ENCODE measurements around the gene SPATA20.

The SPATA20 gene

GRCh38 chr17:50559674-50560184 is 12.8 kb downstream of the SPATA20 start:
- no peak for DNase-seq (ENCODE audit: low spot score)

GRCh38 chr17:50560185-50560824 is 13.3 kb downstream of the SPATA20 start, which contains the start of gene CACNA1G:
Gene CACNA1G (plus strand): TSS chr17:50560715. CDS start chr17:50561460, 745 bp downstream.
- DNase-seq (ENCODE audit: low spot score): no peak

GRCh38 chr17:50560931-50561745 is 14.2 kb downstream of the SPATA20 start:
- DNase-seq (ENCODE audit: low spot score): no peak

GRCh38 chr17:50561746-50562141 is 14.8 kb downstream of the SPATA20 start:
- no peak for DNase-seq (ENCODE audit: low spot score)

GRCh38 chr17:50562242-50563091 is 15.5 kb downstream of the SPATA20 start:
- no peak for DNase-seq (ENCODE audit: low spot score)

GRCh38 chr17:50563092-50563511 is 16.1 kb downstream of the SPATA20 start:
- no peak for DNase-seq (ENCODE audit: low spot score)

GRCh38 chr17:50564916-50565315 is 17.9 kb downstream of the SPATA20 start:
- DNase-seq (ENCODE audit: low spot score): no peak

- peak; percentile 24 for DNase-seq (ENCODE audit: low spot score)
Measured at GRCh38 chr17:50565402-50566350, 18.7 kb downstream of the SPATA20 start.

- DNase-seq (ENCODE audit: low spot score): no peak
Measured at GRCh38 chr17:50566886-50567285, 19.9 kb downstream of the SPATA20 start.

GRCh38 chr17:50568659-50569058 is 21.7 kb downstream of the SPATA20 start:
- no peak for DNase-seq (ENCODE audit: low spot score)

- no peak for DNase-seq (ENCODE audit: low spot score)
Measured at GRCh38 chr17:50569592-50569991, 22.6 kb downstream of the SPATA20 start.

GRCh38 chr17:50570032-50570431 is 23.1 kb downstream of the SPATA20 start:
- no peak for DNase-seq (ENCODE audit: low spot score)

GRCh38 chr17:50570528-50570927 is 23.6 kb downstream of the SPATA20 start:
- no peak for DNase-seq (ENCODE audit: low spot score)

GRCh38 chr17:50571681-50572080 is 24.7 kb downstream of the SPATA20 start:
- DNase-seq (ENCODE audit: low spot score): no peak

- DNase-seq (ENCODE audit: low spot score): no peak
Measured at GRCh38 chr17:50572541-50572940, 25.6 kb downstream of the SPATA20 start.

GRCh38 chr17:50573866-50574611 is 27.1 kb downstream of the SPATA20 start:
- DNase-seq (ENCODE audit: low spot score): no peak

- DNase-seq (ENCODE audit: low spot score): no peak
Measured at GRCh38 chr17:50575581-50576210, 28.7 kb downstream of the SPATA20 start.

- no peak for DNase-seq (ENCODE audit: low spot score)
Measured at GRCh38 chr17:50576864-50577263, 29.9 kb downstream of the SPATA20 start.

GRCh38 chr17:50577451-50577954 is 30.5 kb downstream of the SPATA20 start:
- DNase-seq (ENCODE audit: low spot score): no peak

- DNase-seq (ENCODE audit: low spot score): no peak
Measured at GRCh38 chr17:50578173-50578572, 31.2 kb downstream of the SPATA20 start.
